Measurements from ENCODE around the gene PLEKHJ1.
A peak's percentile ranks its signal among the peaks of the same experiment; 100 is the strongest.
"Not testable (repeated sequence)": the region's sequence is repeated elsewhere in the genome, so short reads cannot be mapped to it uniquely, and the experiment has no call there.

The PLEKHJ1 gene

GRCh38 chr19:2236314-2237050 lies at the start of gene PLEKHJ1, which contains the start of gene SF3A2:
Gene PLEKHJ1 (minus strand): TSS chr19:2236329. CDS start chr19:2236248, 81 bp downstream.
Gene SF3A2 (plus strand): TSS chr19:2236824. CDS start chr19:2243419, 6,595 bp downstream.
- DNase-seq, result peak; percentile 100

- DNase-seq, result no peak
Observed at GRCh38 chr19:2283835-2284507, 47.8 kb upstream of the PLEKHJ1 start.

GRCh38 chr19:2282862-2283237 lies 46.7 kb upstream of the PLEKHJ1 start:
- DNase-seq, result no peak

- peak; percentile 80 for DNase-seq
Observed at GRCh38 chr19:2282062-2282861, 46.1 kb upstream of the PLEKHJ1 start, which contains the start of gene PEAK3. Gene PEAK3 (minus strand): TSS chr19:2282175. CDS start chr19:2280931, 1,244 bp downstream.

- DNase-seq, result not testable (repeated sequence)
Observed at GRCh38 chr19:2281265-2282061, 45.3 kb upstream of the PLEKHJ1 start.

GRCh38 chr19:2280633-2281264 lies 44.6 kb upstream of the PLEKHJ1 start:
- no peak for DNase-seq

- no peak for DNase-seq
Observed at GRCh38 chr19:2278459-2279158, 42.5 kb upstream of the PLEKHJ1 start.

- no peak for DNase-seq
Observed at GRCh38 chr19:2277138-2277537, 41.0 kb upstream of the PLEKHJ1 start.

GRCh38 chr19:2276429-2276986 lies 40.4 kb upstream of the PLEKHJ1 start:
- no peak for DNase-seq

GRCh38 chr19:2275588-2276428 lies 39.7 kb upstream of the PLEKHJ1 start:
- DNase-seq, result no peak

- DNase-seq, result no peak
Observed at GRCh38 chr19:2274931-2275535, 38.9 kb upstream of the PLEKHJ1 start.

- DNase-seq, result no peak
Observed at GRCh38 chr19:2274185-2274711, 38.1 kb upstream of the PLEKHJ1 start.

- DNase-seq, result peak; percentile 88
Observed at GRCh38 chr19:2273356-2274184, 37.4 kb upstream of the PLEKHJ1 start.

- no peak for DNase-seq
Observed at GRCh38 chr19:2271234-2272103, 35.3 kb upstream of the PLEKHJ1 start.

GRCh38 chr19:2270423-2271233 lies 34.5 kb upstream of the PLEKHJ1 start:
- DNase-seq, result peak; percentile 88

- no peak for DNase-seq
Observed at GRCh38 chr19:2270157-2270422, 34.0 kb upstream of the PLEKHJ1 start.

Measured in right forelimb (tissue), 1 donor.